ENCODE data around the gene LEFTY1. TPM values are rescaled to one million over a fixed set of nuclear protein-coding genes. Genes with fewer than 3 reads are reported as not detected.

The LEFTY1 gene
- total and polyA plus RNA-seq, 2 of the 13 experiments (the other 11 are each of a cell fraction or from before 2014, with no cell fraction given) = 0.29 to 0.79 TPM

- FAIRE-seq = no peak
- H2AFZ ChIP-seq (ENCODE audit: low read length) = no peak overlapping the region
- DNase-seq (ENCODE audit: low spot score) = no peak
- no peaks in the 10 kb centered on the region for H3K36me3 ChIP-seq (replicated peaks in 1 of 2; ENCODE audit: control insufficient read depth in 1 of 2, insufficient read depth in 2 of 2, low read length in 2 of 2)
- POLR2A ChIA-PET = interaction anchor here (0.5 to 3.7 kb wide), 4 partner anchors 9 to 139 kb away, joined by 3 to 28 read pairs (median 5); partner anchors contain the start of genes PYCR2, SRP9 and TMEM63A
- no TSS peak for BruUV-seq (replicated peaks)
- H3K27me3 ChIP-seq (ENCODE audit: control insufficient read depth in 1 of 2, insufficient read depth in 2 of 2, low read length in 2 of 2) = no peaks in the 10 kb centered on the region; a peak in 1 of 5 replicates
- peak overlapping the region in 2 of 3 experiments; percentile 9 to 76; a peak in 2 of 6 replicates for H3K4me3 ChIP-seq (replicated peaks in 1 of 3; ENCODE audit: insufficient read depth in 1 of 3, low read depth in 2 of 3, low read length in 3 of 3)
- TF ChIP-seq ZNF670 (CRISPR knock-in tag; IDR thresholded peaks at IDR 0.05; ENCODE audit: borderline replicate concordance) (no peak), PCBP2 (optimal IDR thresholded peaks at IDR 0.05; ENCODE audit: low read depth, low read length, poor library complexity, severe bottlenecking) (no peak), ELF4 (CRISPR knock-in tag; IDR thresholded peaks at IDR 0.05; ENCODE audit: borderline replicate concordance) (no peak)
- peaks cover 68% of the 10 kb centered on the region for H3K4me1 ChIP-seq (ENCODE audit: insufficient read depth, low read length)
- CTCF ChIA-PET (ENCODE audit: low intra/inter-chr PET ratio, low total read pairs) = no interaction called here
- no peak for ATAC-seq
- peak overlapping the region; percentile 11; the same call in 1 of the 2 replicates for H3K9ac ChIP-seq (ENCODE audit: insufficient read depth, low read depth, low read length)
- H3K9me3 ChIP-seq (ENCODE audit: low read length) = no peaks in the 10 kb centered on the region
- H4K20me1 ChIP-seq (ENCODE audit: insufficient read depth, low read length) = no peaks in the 10 kb centered on the region
- 9% methylated on average over 5 of the region's 5 CpGs for WGBS (ENCODE audit: low lambda C conversion rate)
- intact Hi-C loops (cut with micrococcal nuclease; ENCODE audit: unreplicated experiment) = loop anchor here (10.0 kb wide), 1 partner anchor 85 kb away; no protein-coding TSS in a partner anchor
- H3K27ac ChIP-seq (ENCODE audit: extremely low read length, insufficient read depth, low read length) = no peak overlapping the region
- H3K4me2 ChIP-seq (ENCODE audit: low read depth, low read length) = peak overlapping the region; percentile 83
- in situ Hi-C loops (cut with HindIII; ENCODE audit: extremely low pct_ligation_motif_present, low pct_unique_long_range_greater_than_20kb) = no loop called here
- H3K79me2 ChIP-seq (ENCODE audit: insufficient read depth, low read length) = no peaks in the 10 kb centered on the region
Measured at GRCh38 chr1:225889743-225890142, 797 bp upstream of the LEFTY1 start.

DNA sequence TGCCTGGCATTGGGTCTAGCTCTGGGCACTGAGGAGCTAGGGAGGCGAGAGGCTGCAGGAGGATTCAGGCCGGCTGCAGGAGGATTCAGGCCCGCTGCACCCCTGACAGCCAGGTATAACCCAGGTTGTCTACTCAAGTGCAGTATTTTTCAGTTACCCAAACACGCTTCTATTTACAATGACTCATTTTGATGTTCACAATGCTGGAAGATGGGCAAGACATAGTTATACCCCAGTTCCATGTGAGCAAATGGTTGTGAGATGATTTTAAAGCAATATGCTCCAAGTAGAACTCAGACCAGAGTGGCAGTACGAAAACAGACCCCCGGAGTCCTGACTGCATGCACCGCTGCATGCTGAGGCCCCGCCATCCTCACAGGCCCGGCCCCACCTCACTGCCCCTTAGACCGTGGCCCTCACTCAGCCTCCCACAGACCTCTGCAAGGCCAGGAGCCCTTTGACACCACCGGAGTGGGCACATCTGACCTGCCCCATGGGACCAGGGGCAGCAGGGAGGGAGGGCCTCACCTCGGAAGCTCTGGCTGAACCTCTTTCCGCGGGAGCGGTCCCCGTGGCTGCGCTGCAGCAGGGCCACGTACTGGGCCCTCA lies 553 bp downstream of the LEFTY1 start:
- FAIRE-seq (no peak), DNase-seq (ENCODE audit: low spot score) (no peak), ATAC-seq (peak; percentile 15)
- 8% methylated on average over 8 of the region's 18 CpGs for WGBS (ENCODE audit: low lambda C conversion rate)
- no peaks in the 10 kb centered on the region for H3K36me3 ChIP-seq (replicated peaks in 1 of 2; ENCODE audit: control insufficient read depth in 1 of 2, insufficient read depth in 2 of 2, low read length in 2 of 2)
- peak overlapping the region; percentile 83 for H3K4me2 ChIP-seq (ENCODE audit: low read depth, low read length)
- H3K4me1 ChIP-seq (ENCODE audit: insufficient read depth, low read length) = peaks cover 70% of the 10 kb centered on the region
- no peaks in the 10 kb centered on the region for H3K79me2 ChIP-seq (ENCODE audit: insufficient read depth, low read length)
- H3K27ac ChIP-seq (ENCODE audit: extremely low read length, insufficient read depth, low read length) = no peak overlapping the region
- no TSS peak for BruUV-seq (replicated peaks)
- in situ Hi-C loops (cut with HindIII; ENCODE audit: extremely low pct_ligation_motif_present, low pct_unique_long_range_greater_than_20kb) = no loop called here
- H2AFZ ChIP-seq (ENCODE audit: low read length) = no peak overlapping the region
- peak overlapping the region; percentile 40 to 76 (median 43); a peak in 5 of 6 replicates for H3K4me3 ChIP-seq (replicated peaks in 1 of 3; ENCODE audit: insufficient read depth in 1 of 3, low read depth in 2 of 3, low read length in 3 of 3)
- intact Hi-C loops (cut with micrococcal nuclease; ENCODE audit: unreplicated experiment) = loop anchor here (10.0 kb wide), 1 partner anchor 86 kb away; no protein-coding TSS in a partner anchor
- peak overlapping the region; percentile 36; the same call in 1 of the 2 replicates for H3K9ac ChIP-seq (ENCODE audit: insufficient read depth, low read depth, low read length)
- no peaks in the 10 kb centered on the region for H3K9me3 ChIP-seq (ENCODE audit: low read length)
- no peaks in the 10 kb centered on the region for H4K20me1 ChIP-seq (ENCODE audit: insufficient read depth, low read length)
- ChIA-PET POLR2A (interaction anchor here (2.0 to 3.7 kb wide), 2 partner anchors 7 to 36 kb away, joined by 7 to 28 read pairs; partner anchors contain the start of genes PYCR2 and TMEM63A), CTCF (ENCODE audit: low intra/inter-chr PET ratio, low total read pairs) (no interaction called here)
- no peaks in the 10 kb centered on the region; a peak in 1 of 5 replicates for H3K27me3 ChIP-seq (ENCODE audit: control insufficient read depth in 1 of 2, insufficient read depth in 2 of 2, low read length in 2 of 2)
- no peak for TF ChIP-seq SNRNP70 (IDR thresholded peaks at IDR 0.05; ENCODE audit: low read depth, low read length)
- no peak for TF ChIP-seq ETV6 (CRISPR knock-in tag; conservative IDR thresholded peaks at IDR 0.05)
- TF ChIP-seq ZSCAN31 (CRISPR knock-in tag; IDR thresholded peaks at IDR 0.05; ENCODE audit: low read depth) = no peak
- TF ChIP-seq HNF4A (CRISPR knock-in tag; IDR thresholded peaks at IDR 0.05) = no peak
- no peak for TF ChIP-seq ZHX2 (IDR thresholded peaks at IDR 0.05; ENCODE audit: low read depth)
- no peak for TF ChIP-seq ZHX2 (CRISPR knock-in tag; IDR thresholded peaks at IDR 0.05; ENCODE audit: borderline replicate concordance)
- no peak for TF ChIP-seq ATRX (CRISPR knock-in tag; IDR thresholded peaks at IDR 0.05; ENCODE audit: borderline replicate concordance)
- peak; percentile 23; the same call in 1 of the 2 replicates for TF ChIP-seq HMG20A (CRISPR knock-in tag; IDR thresholded peaks at IDR 0.05; ENCODE audit: borderline replicate concordance)
